DND-41 (cell line): ENCODE measurements around the gene DNM3.

Source experiments
- ATAC-seq: fragments of 200-7000 bp; cut with Tn5 transposase; 3 replicates; pipeline ENCODE4 v1.9.1; 2021; ENCODE audit warnings: low read depth; ENCODE audit not compliant: insufficient read depth
- DNase-seq: peaks from one replicate; pipeline ENCODE4 v3.0.0-alpha.2; 2020
- H2AFZ ChIP-seq: 2 replicates; pipeline ENCODE4 v1.6.0; 2012; ENCODE audit warnings: low read depth, low read length
- H3K27ac ChIP-seq: 2 replicates; pipeline ENCODE4 v1.5.1; 2012; ENCODE audit warnings: low read length, inconsistent platforms
- H3K27me3 ChIP-seq: fragments of 200-600 bp; sonication (generic); 2 replicates; pipeline ENCODE4 v1.6.0; 2012; ENCODE audit warnings: low read length, mild to moderate bottlenecking, inconsistent platforms; ENCODE audit not compliant: insufficient read depth, poor library complexity
- H3K36me3 ChIP-seq: 2 replicates; pipeline ENCODE4 v1.5.1; 2012; ENCODE audit warnings: low read length, inconsistent platforms; ENCODE audit not compliant: insufficient read depth
- H3K4me1 ChIP-seq: 2 replicates; pipeline ENCODE4 v1.5.1; 2012; ENCODE audit warnings: mild to moderate bottlenecking, low read length; ENCODE audit not compliant: insufficient read depth
- H3K4me2 ChIP-seq: 2 replicates; pipeline ENCODE4 v1.6.0; 2012; ENCODE audit warnings: mild to moderate bottlenecking, moderate library complexity, low read length, inconsistent platforms; ENCODE audit not compliant: insufficient read depth
- H3K4me3 ChIP-seq, 2 experiments: fragments of 200-600 bp in 1 of 2; shearing (Covaris generic) in 1 of 2; 2 replicates each; pipeline ENCODE4 v1.5.1; 2012 to 2016; ENCODE audit warnings: inconsistent platforms in 2 of 2, low read length in 2 of 2, mild to moderate bottlenecking in 2 of 2, low read depth in 1 of 2, moderate library complexity in 1 of 2
- H3K79me2 ChIP-seq: 2 replicates; pipeline ENCODE4 v1.6.0; 2012; ENCODE audit warnings: low read length, inconsistent platforms; ENCODE audit not compliant: insufficient read depth
- H3K9ac ChIP-seq: 2 replicates; pipeline ENCODE4 v1.6.0; 2012; ENCODE audit warnings: low read depth, mild to moderate bottlenecking, inconsistent platforms, low read length, moderate library complexity
- H3K9me3 ChIP-seq: 2 replicates; pipeline ENCODE4 v1.5.1; 2012; ENCODE audit warnings: low read length, moderate library complexity, mild to moderate bottlenecking, inconsistent platforms; ENCODE audit not compliant: insufficient read depth, severe bottlenecking
- H4K20me1 ChIP-seq: 2 replicates; pipeline ENCODE4 v1.6.0; 2012; ENCODE audit warnings: low read length; ENCODE audit not compliant: insufficient read depth
- EZH2 ChIP-seq: IDR thresholded peaks from 3 replicates; pipeline ENCODE4 v1.6.1; 2012; ENCODE audit warnings: borderline replicate concordance, low read depth, mild to moderate bottlenecking, moderate library complexity, low read length, inconsistent platforms; ENCODE audit not compliant: severe bottlenecking
- TF ChIP-seq, protein P1 (sequence below): IDR thresholded peaks from 2 replicates; pipeline ENCODE4 v1.5.1; 2012; ENCODE audit warnings: borderline replicate concordance, low read length, moderate library complexity, mild to moderate bottlenecking; ENCODE audit not compliant: poor library complexity, severe bottlenecking; ENCODE audit errors: extremely low read depth

The DNM3 gene

DNA sequence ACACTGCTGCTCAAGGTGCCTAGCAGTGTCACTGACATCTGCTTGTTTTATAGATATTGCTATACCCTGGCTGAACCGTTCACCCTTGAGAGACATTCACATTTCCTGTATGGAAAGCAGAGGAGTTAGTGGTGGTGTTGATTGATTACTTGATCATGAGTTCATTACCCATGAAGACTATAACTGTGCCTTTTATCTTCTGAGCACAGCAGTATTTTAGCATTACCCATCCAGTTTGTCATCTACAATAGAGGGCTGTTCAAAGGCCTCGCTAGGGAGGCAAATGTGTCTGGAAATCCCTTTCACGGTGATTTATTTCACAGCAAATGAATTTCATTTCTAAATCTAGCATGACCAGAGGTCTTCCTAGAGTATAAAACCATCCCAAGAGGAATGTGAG lies 160.0 kb downstream of the DNM3 start:
- no peak for DNase-seq
- Histone ChIP-seq H2AFZ (no peak overlapping the region), H3K4me3 (no peak overlapping the region)

DNA sequence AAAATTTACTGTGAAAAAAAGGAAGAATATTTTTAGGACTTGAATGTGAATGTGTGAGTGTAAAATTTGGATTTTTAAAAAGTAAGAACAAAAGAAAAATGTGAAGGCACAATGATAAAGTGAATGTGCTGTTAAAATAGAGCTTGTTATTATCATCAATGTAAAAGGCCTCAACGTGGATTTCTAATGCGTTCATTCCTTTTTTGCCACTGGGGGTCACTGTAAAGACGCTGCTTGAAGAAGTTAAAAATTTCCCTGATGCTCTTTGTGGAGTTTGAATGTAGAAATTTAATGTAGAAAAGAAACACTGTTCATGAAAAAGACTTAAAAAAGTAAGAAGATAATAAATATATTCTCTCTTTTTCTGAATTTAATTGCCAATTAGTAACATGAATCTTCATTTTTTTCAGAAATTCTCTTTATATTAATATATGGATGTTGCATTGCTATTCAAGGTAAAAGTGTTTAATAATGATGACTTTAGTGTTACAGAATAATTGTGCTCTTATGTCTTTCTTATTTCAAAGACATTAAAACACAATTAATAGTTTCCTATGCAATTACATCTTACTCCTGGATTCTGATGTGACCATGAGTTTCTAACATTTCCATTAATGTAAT lies 161.5 kb downstream of the DNM3 start:
- Histone ChIP-seq H2AFZ (no peak overlapping the region), H3K27me3 (peaks cover 10% of the 10 kb centered on the region), H3K4me2 (no peak overlapping the region), H3K79me2 (no peaks in the 10 kb centered on the region), H3K27ac (no peak overlapping the region), H3K4me1 (no peaks in the 10 kb centered on the region), H3K4me3 (no peak overlapping the region), H3K9ac (no peak overlapping the region), H3K36me3 (no peaks in the 10 kb centered on the region), H4K20me1 (no peaks in the 10 kb centered on the region), H3K9me3 (no peaks in the 10 kb centered on the region)
- ATAC-seq = 0 out of 3 replicates have a peak, but pooled peaks have one; percentile 40
- TF ChIP-seq EZH2 = no peak
- TF ChIP-seq, protein P1, sequence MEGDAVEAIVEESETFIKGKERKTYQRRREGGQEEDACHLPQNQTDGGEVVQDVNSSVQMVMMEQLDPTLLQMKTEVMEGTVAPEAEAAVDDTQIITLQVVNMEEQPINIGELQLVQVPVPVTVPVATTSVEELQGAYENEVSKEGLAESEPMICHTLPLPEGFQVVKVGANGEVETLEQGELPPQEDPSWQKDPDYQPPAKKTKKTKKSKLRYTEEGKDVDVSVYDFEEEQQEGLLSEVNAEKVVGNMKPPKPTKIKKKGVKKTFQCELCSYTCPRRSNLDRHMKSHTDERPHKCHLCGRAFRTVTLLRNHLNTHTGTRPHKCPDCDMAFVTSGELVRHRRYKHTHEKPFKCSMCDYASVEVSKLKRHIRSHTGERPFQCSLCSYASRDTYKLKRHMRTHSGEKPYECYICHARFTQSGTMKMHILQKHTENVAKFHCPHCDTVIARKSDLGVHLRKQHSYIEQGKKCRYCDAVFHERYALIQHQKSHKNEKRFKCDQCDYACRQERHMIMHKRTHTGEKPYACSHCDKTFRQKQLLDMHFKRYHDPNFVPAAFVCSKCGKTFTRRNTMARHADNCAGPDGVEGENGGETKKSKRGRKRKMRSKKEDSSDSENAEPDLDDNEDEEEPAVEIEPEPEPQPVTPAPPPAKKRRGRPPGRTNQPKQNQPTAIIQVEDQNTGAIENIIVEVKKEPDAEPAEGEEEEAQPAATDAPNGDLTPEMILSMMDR = peak; percentile 73
- DNase-seq = peak; percentile 26

More for the DNA sequence above, 160.0 kb downstream of the DNM3 start:
- Histone ChIP-seq H3K9me3 (no peaks in the 10 kb centered on the region), H3K36me3 (no peaks in the 10 kb centered on the region), H3K27me3 (peaks cover 10% of the 10 kb centered on the region), H4K20me1 (no peaks in the 10 kb centered on the region), H3K27ac (no peak overlapping the region), H3K79me2 (no peaks in the 10 kb centered on the region), H3K9ac (no peak overlapping the region), H3K4me1 (no peaks in the 10 kb centered on the region), H3K4me2 (no peak overlapping the region)
- TF ChIP-seq, protein P1 = no peak
- TF ChIP-seq EZH2 = no peak
- ATAC-seq = no peak

DNA sequence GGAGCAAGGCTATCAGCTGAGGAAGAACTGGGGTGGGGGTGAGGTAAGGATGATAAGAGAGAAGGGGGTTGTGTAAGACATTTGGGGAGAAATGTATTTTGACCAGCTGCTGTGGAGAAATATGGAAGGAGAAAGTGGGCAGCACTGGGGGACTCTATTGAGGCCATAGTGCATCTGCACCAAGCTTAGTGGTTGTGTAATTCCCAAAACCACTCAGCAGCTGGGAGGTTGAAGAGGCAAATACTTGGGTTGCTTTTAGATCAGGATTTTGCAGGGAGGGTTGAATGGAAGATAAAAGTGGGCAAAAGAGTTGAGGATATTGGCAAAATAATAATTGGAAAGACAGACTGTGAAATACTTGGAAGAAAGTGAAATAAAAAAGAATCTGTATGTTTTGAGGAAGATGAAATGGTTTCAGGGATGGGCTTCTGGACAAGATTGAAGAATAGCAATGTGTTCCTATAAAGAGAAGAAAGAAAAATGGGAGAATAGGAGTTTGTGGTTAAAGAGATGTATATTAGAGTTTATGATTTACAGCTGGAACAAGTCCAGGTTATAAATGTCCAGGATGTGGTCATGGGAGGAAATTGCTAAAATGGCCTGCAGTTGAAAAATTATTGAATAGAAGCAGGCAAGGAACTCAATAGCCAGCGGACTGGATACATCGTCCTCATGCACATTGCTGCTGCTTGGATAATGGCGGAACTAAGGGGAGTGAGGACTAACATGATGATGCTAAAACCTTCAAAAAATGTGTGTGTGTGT lies 162.7 kb downstream of the DNM3 start:
- no peak overlapping the region for H3K4me2 ChIP-seq
- H3K27ac ChIP-seq = no peak overlapping the region
- no peak for TF ChIP-seq EZH2
- TF ChIP-seq, protein P1 = no peak

More for the DNA sequence above, 162.7 kb downstream of the DNM3 start:
- H3K79me2 ChIP-seq = no peaks in the 10 kb centered on the region
- no peak overlapping the region for H3K4me3 ChIP-seq
- peaks cover 4% of the 10 kb centered on the region for H3K27me3 ChIP-seq
- H3K4me1 ChIP-seq = no peaks in the 10 kb centered on the region
- H4K20me1 ChIP-seq = no peaks in the 10 kb centered on the region
- ATAC-seq (no peak), DNase-seq (no peak)
- no peak overlapping the region for H3K9ac ChIP-seq
- H2AFZ ChIP-seq = no peak overlapping the region
- no peaks in the 10 kb centered on the region for H3K36me3 ChIP-seq
- H3K9me3 ChIP-seq = no peaks in the 10 kb centered on the region
